Measurements from ENCODE around the gene CYRIA. TPM values are rescaled to one million over a fixed set of nuclear protein-coding genes. Genes with fewer than 3 reads are reported as not detected.

The CYRIA gene
- polyA plus RNA-seq, 1 experiment, result not detected

GRCh38 chr2:16700551-16701259 is 35.1 kb upstream of the CYRIA start:
- ChIA-PET POLR2A (no interaction called here), CTCF (no interaction called here)
- H3K27me3 ChIP-seq (ENCODE audit: control insufficient read depth, insufficient read depth, low read length), result no peaks in the 10 kb centered on the region
- DNase-seq (ENCODE audit: low read depth), result no peak
- H3K4me3 ChIP-seq (ENCODE audit: low read depth, low read length), result no peak overlapping the region
- H3K36me3 ChIP-seq (ENCODE audit: control insufficient read depth, insufficient read depth, low read length), result no peaks in the 10 kb centered on the region
- TF ChIP-seq, protein P1, sequence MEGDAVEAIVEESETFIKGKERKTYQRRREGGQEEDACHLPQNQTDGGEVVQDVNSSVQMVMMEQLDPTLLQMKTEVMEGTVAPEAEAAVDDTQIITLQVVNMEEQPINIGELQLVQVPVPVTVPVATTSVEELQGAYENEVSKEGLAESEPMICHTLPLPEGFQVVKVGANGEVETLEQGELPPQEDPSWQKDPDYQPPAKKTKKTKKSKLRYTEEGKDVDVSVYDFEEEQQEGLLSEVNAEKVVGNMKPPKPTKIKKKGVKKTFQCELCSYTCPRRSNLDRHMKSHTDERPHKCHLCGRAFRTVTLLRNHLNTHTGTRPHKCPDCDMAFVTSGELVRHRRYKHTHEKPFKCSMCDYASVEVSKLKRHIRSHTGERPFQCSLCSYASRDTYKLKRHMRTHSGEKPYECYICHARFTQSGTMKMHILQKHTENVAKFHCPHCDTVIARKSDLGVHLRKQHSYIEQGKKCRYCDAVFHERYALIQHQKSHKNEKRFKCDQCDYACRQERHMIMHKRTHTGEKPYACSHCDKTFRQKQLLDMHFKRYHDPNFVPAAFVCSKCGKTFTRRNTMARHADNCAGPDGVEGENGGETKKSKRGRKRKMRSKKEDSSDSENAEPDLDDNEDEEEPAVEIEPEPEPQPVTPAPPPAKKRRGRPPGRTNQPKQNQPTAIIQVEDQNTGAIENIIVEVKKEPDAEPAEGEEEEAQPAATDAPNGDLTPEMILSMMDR (IDR thresholded peaks at IDR 0.05; ENCODE audit: insufficient read depth, low read depth, low read length), result no peak

- Histone ChIP-seq H3K4me3 (ENCODE audit: low read depth, low read length) (no peak overlapping the region), H3K27me3 (ENCODE audit: control insufficient read depth, insufficient read depth, low read length) (no peaks in the 10 kb centered on the region), H3K36me3 (ENCODE audit: control insufficient read depth, insufficient read depth, low read length) (no peaks in the 10 kb centered on the region)
- CTCF ChIA-PET, result no interaction called here
- no peak for DNase-seq (ENCODE audit: low read depth)
- TF ChIP-seq, protein P1 (IDR thresholded peaks at IDR 0.05; ENCODE audit: insufficient read depth, low read depth, low read length), result no peak
- POLR2A ChIA-PET, result no interaction called here
Observed at GRCh38 chr2:16693854-16694253, 28.2 kb upstream of the CYRIA start.

DNA sequence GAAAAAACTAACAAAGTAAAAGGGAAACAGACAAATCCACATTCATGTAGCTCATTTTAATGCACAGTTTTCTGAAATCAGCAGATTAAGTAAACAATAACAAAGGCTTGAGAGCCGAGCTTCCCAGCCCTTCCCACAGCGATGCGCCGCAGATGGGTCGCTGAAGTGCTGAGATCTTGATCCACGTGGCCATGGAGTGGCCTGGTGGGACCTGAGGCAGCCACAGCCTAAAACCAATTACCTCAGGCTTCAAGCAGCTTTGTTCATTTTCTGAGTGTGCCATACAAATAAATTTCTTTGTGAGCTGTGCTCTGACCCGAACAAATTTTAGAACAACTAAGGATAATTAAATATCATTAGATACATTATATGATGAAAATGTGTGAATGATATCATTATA is 25.6 kb upstream of the CYRIA start:
- CTCF ChIA-PET, result no interaction called here
- POLR2A ChIA-PET, result no interaction called here
- DNase-seq (ENCODE audit: low read depth), result no peak
- Histone ChIP-seq H3K4me3 (ENCODE audit: low read depth, low read length) (no peak overlapping the region), H3K27me3 (ENCODE audit: control insufficient read depth, insufficient read depth, low read length) (no peaks in the 10 kb centered on the region), H3K36me3 (ENCODE audit: control insufficient read depth, insufficient read depth, low read length) (no peaks in the 10 kb centered on the region)
- TF ChIP-seq, protein P1 (IDR thresholded peaks at IDR 0.05; ENCODE audit: insufficient read depth, low read depth, low read length), result no peak

GRCh38 chr2:16687955-16688354 is 22.3 kb upstream of the CYRIA start:
- ChIA-PET POLR2A (no interaction called here), CTCF (interaction anchor here (1.2 kb wide), 1 partner anchor 69 kb away, joined by 3 read pairs; no protein-coding TSS in a partner anchor)
- Histone ChIP-seq H3K27me3 (ENCODE audit: control insufficient read depth, insufficient read depth, low read length) (no peaks in the 10 kb centered on the region), H3K4me3 (ENCODE audit: low read depth, low read length) (no peak overlapping the region), H3K36me3 (ENCODE audit: control insufficient read depth, insufficient read depth, low read length) (no peaks in the 10 kb centered on the region)
- DNase-seq (ENCODE audit: low read depth), result no peak
- TF ChIP-seq, protein P1 (IDR thresholded peaks at IDR 0.05; ENCODE audit: insufficient read depth, low read depth, low read length), result no peak

DNA sequence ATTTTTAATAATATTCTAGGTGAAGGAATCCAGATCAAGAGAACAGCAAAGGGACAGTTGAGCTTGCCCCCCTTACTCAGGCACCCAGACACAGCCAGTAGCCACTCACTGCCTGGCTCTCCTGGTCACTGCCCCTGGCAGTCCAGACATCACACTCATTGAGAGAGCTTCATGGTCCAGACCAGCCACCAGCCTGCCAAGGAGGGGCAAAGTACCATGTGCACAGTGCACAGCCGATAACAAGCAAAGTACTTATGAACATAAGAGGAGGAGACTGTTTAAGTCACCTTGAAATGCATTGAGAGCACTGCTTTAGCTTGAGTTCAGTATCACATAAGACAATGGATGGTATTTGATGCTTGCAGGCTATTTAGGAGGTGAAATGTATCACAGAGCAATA is 21.6 kb upstream of the CYRIA start:
- no peak for DNase-seq (ENCODE audit: low read depth)

More for the DNA sequence above, 21.6 kb upstream of the CYRIA start:
- TF ChIP-seq, protein P1 (IDR thresholded peaks at IDR 0.05; ENCODE audit: insufficient read depth, low read depth, low read length), result no peak
- CTCF ChIA-PET, result no interaction called here
- Histone ChIP-seq H3K27me3 (ENCODE audit: control insufficient read depth, insufficient read depth, low read length) (no peaks in the 10 kb centered on the region), H3K4me3 (ENCODE audit: low read depth, low read length) (no peak overlapping the region), H3K36me3 (ENCODE audit: control insufficient read depth, insufficient read depth, low read length) (no peaks in the 10 kb centered on the region)
- POLR2A ChIA-PET, result no interaction called here

All from BJ (cell line).